Erythroblast (primary cell): ENCODE data around the gene ITGA2B.

Source experiments
- GATA1 ChIP-seq: IDR thresholded peaks from 2 replicates; pipeline ENCODE4 v1.6.1; 2011; ENCODE audit warnings: low read depth, mild to moderate bottlenecking, control low read depth, low read length, moderate library complexity
- POLR2A ChIP-seq: IDR thresholded peaks from 2 replicates; pipeline ENCODE4 v1.6.1; 2011; ENCODE audit warnings: mild to moderate bottlenecking, low read length

DNA sequence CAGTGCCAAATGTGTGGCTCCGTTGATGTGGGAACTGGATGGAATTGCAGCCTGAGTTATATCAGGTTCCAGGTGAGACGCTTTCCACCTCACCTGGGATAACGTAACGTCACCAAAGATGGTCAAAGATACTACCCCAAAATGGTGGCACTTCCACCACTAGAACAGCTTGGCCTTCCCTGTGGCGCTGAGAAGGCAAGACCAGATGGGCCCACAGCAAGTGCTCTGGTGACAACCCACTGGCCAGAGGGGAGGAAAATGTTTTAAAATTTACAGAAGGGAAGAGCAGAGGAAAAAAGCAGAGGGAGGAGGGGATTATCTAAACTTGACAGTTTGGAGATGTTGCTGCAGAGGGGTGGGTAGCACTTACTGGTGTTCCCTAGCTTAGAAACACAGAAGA is 7.5 kb upstream of the ITGA2B start:
- no peak for TF ChIP-seq POLR2A
- no peak for TF ChIP-seq GATA1
